ENCODE results near the gene HCFC1. TPM values are rescaled to one million over a fixed set of nuclear protein-coding genes. Genes with fewer than 3 reads are reported as not detected.

The HCFC1 gene
- total and polyA plus RNA-seq, 2 of the 8 experiments (the other 6 are each of a cell fraction or from before 2014, with no cell fraction given): 24.9 to 117 TPM

DNA sequence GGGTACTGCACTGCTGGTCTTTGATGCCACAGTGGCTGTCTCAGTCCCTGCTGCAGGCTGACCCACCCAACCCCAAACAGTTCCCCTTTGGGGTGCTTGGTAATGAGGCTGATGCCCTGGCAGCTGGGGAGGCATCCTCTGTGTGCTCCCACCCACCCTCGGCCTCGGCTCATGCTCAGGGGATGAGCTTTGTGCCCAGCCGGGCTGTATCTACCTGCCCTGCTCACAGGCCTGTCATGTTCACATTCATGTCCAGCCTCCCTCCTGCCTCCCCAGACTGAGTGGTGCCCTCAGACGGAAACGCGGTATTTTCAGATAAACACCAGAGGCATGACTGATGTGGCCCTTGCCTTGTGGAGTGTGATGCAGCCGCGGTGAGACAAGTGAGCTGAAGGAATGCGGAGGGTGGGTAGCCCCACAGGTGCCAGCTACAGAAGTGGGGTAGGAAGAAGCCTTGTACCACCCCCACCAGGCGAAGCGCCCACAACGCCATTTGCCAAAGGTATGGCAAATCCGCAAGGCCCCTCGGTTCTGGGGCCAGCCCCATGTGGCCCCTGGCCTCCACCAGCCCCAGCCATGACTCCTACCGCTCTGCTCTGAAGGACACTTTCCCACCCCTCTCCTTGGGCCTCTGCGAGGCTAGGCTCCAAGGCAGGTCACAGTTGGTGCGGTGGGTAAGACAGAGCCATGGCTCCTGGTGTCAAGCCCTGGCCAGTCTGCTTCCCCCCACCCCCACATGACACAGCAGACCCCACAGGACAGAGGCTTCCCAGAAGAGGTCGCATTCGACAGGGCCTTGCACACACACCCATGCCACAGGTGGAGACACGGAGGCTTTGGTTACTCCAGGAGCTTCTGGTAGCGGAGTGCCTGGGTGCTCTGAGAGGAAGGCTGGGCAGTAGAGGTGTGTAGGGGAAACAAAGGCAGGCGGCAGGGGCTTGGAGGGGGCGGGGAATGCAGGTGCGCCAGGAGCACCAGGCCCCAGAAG lies 25.4 kb downstream of the HCFC1 start:
- no peak for DNase-seq (ENCODE audit: low read depth in 1 of 2, low spot score in 2 of 2)
- Histone ChIP-seq H3K18ac (ENCODE audit: extremely low read depth, low read length) (no peak overlapping the region), H2BK15ac (ENCODE audit: low read length) (no peak overlapping the region; the same call in 1 of the 2 replicates), H4K5ac (ENCODE audit: insufficient read length, low read depth, low read length) (no peak overlapping the region), H3K14ac (ENCODE audit: insufficient read length) (no peak overlapping the region), H3K79me2 (ENCODE audit: control insufficient read depth in 1 of 2, insufficient read depth in 2 of 2, low read length in 2 of 2) (no peaks in the 10 kb centered on the region), H3K56ac (replicated peaks; ENCODE audit: insufficient read length, low read depth, low read length) (no peak overlapping the region), H2AFZ (ENCODE audit: low read length) (no peak overlapping the region), H3K36me3 (ENCODE audit: control insufficient read depth in 2 of 4, insufficient read depth in 4 of 4, low read length in 3 of 4) (peaks cover 10 to 19% (median 15%) of the 10 kb centered on the region in 4 experiments; a peak in 6 of 8 replicates), H3K27ac (ENCODE audit: low read depth, low read length) (no peak overlapping the region), H3K9me3 (ENCODE audit: insufficient read depth in 2 of 2, low read depth in 1 of 2, low read length in 1 of 2) (no peaks in the 10 kb centered on the region), H3K23me2 (ENCODE audit: low read depth, low read length) (no peaks in the 10 kb centered on the region), H3K23ac (ENCODE audit: insufficient read length) (no peak overlapping the region), H3K79me1 (ENCODE audit: low read depth, low read length) (no peaks in the 10 kb centered on the region), H2AK5ac (ENCODE audit: low read depth, low read length) (no peak overlapping the region), H2BK20ac (ENCODE audit: low read length) (no peak overlapping the region), H3K4me3 (ENCODE audit: extremely low read depth in 1 of 4, insufficient read depth in 2 of 4, low read depth in 3 of 4, low read length in 4 of 4) (no peak overlapping the region), H3K4ac (replicated peaks; ENCODE audit: insufficient read length, low read depth, low read length) (no peak overlapping the region), H2BK12ac (ENCODE audit: low read depth, low read length) (no peak overlapping the region), H2BK120ac (replicated peaks; ENCODE audit: low read depth, low read length) (no peak overlapping the region), H4K91ac (replicated peaks; ENCODE audit: insufficient read length, low read length) (no peak overlapping the region), H2BK5ac (ENCODE audit: low read depth, low read length) (no peak overlapping the region), H3K4me1 (replicated peaks in 1 of 4; ENCODE audit: control insufficient read depth in 3 of 4, insufficient read depth in 4 of 4, low read length in 3 of 4) (peaks cover under 1 to 14% (median 3%) of the 10 kb centered on the region in 4 experiments; a peak in 6 of 7 replicates), H3K27me3 (replicated peaks in 1 of 4; ENCODE audit: control insufficient read depth in 3 of 4, extremely low read depth in 1 of 4, insufficient read depth in 3 of 4, low read length in 3 of 4) (no peaks in the 10 kb centered on the region), H4K8ac (ENCODE audit: extremely low read depth, insufficient read depth, low read length) (no peak overlapping the region; the same call in 1 of the 2 replicates), H3K4me2 (ENCODE audit: insufficient read depth in 1 of 2, low read depth in 2 of 2, low read length in 2 of 2) (no peak overlapping the region), H3K9ac (replicated peaks in 1 of 4; ENCODE audit: extremely low read depth in 1 of 4, low read depth in 3 of 4, low read length in 3 of 4) (no peak overlapping the region), H4K20me1 (replicated peaks in 1 of 2; ENCODE audit: control insufficient read depth in 1 of 2, insufficient read depth in 2 of 2, low read length in 2 of 2) (peaks cover 0 to 1% of the 10 kb centered on the region in 2 experiments)
- 89% methylated on average over 13 of the region's 24 CpGs; no CpG with 5 or more reads in 1 of the 2 experiments for WGBS, 2 experiments (ENCODE audit: extremely low coverage in 1 of 2, insufficient coverage in 1 of 2, insufficient read length in 1 of 2, insufficient replicate concordance in 2 of 2, low coverage in 1 of 2, low lambda C conversion rate in 2 of 2, missing lambda C conversion rate in 1 of 2)
- no peak for FAIRE-seq
- ChIA-PET CTCF (ENCODE audit: partially characterized antibody) (interaction anchor here (0.7 to 11.1 kb wide), 15 partner anchors 12 to 301 kb away, joined by 3 to 272 read pairs (median 4); partner anchors contain the start of genes ARHGAP4, HCFC1, NAA10 and PLXNB3), POLR2A (ENCODE audit: partially characterized antibody) (interaction anchor here (1.2 to 18.9 kb wide), 6 partner anchors 12 to 152 kb away, joined by 4 to 231 read pairs (median 8); partner anchors contain the start of genes ARHGAP4, HCFC1, IDH3G and NAA10)
- TF ChIP-seq SUZ12 (IDR thresholded peaks at IDR 0.05; ENCODE audit: low read length): no peak
- no peak for TF ChIP-seq JUND (IDR thresholded peaks at IDR 0.05; ENCODE audit: low read length)
- 0 out of 2 replicates have a peak, but pooled peaks have one; percentile 17 for TF ChIP-seq POLR2AphosphoS5 (IDR thresholded peaks at IDR 0.05; ENCODE audit: low read depth, low read length)
